Measurements from ENCODE around the gene GINS2.

- TF ChIP-seq POLR2AphosphoS5 (IDR thresholded peaks at IDR 0.05; ENCODE audit: low read depth) (no peak), REST (IDR thresholded peaks at IDR 0.05; ENCODE audit: unreplicated experiment) (no peak), EZH2 (IDR thresholded peaks at IDR 0.05; ENCODE audit: low read depth, unreplicated experiment) (no peak), CTCF (conservative IDR thresholded peaks at IDR 0.05; ENCODE audit: low read depth in 2 of 2) (no peak), STAT1 (IDR thresholded peaks at IDR 0.05; ENCODE audit: unreplicated experiment) (no peak), EZH2phosphoT487 (IDR thresholded peaks at IDR 0.05; ENCODE audit: unreplicated experiment) (no peak), ZNF462 (CRISPR knock-in tag; IDR thresholded peaks at IDR 0.05) (no peak), NANOG (IDR thresholded peaks at IDR 0.05; ENCODE audit: borderline replicate concordance) (no peak), ZNF114 (CRISPR knock-in tag; IDR thresholded peaks at IDR 0.05) (no peak), CREB1 (CRISPR knock-in tag; IDR thresholded peaks at IDR 0.05; ENCODE audit: low read depth) (no peak)
Observed at GRCh38 chr16:85637808-85638647, 50.7 kb downstream of the GINS2 start.
